HG03571 (cell line): ENCODE data around the gene THAP8.
"Not testable (repeated sequence)": the region's sequence is repeated elsewhere in the genome, so short reads cannot be mapped to it uniquely, and the experiment has no call there.

Source experiments
- ATAC-seq: cut with Tn5 transposase; IDR thresholded peaks from one replicate; pipeline ENCODE4 v1.9.1; 2021; ENCODE audit not compliant: unreplicated experiment

THAP8 gene

GRCh38 chr19:36072081-36072480, 18.0 kb upstream of the THAP8 start:
- no peak for ATAC-seq

DNA sequence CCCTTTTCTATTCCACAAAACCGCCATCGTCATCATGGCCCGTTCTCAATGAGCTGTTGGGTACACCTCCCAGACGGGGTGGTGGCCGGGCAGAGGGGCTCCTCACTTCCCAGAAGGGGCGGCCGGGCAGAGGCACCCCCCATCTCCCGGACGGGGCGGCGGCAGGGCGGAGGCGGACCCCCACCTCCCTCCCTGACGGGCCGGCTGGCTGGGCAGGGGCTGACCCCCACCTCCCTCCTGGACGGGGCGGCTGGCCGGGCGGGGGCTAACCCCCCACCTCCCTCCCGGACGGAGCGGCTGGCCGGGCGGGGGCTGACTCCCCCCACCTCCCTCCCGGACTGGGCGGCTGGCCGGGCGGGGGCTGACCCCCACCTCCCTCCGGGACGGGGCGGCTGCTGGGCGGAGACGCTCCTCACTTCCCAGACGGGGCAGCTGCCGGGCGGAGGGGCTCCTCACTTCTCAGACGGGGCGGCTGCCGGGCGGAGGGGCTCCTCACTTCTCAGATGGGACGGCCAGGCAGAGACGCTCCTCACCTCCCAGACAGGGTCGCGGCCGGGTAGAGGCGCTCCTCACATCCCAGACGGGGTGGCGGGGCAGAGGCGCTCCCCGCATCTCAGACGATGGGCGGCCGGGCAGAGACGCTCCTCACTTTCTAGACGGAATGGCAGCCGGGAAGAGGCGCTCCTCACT, 14.9 kb upstream of the THAP8 start:
- ATAC-seq, result not testable (repeated sequence)

- ATAC-seq, result no peak
Observed at GRCh38 chr19:36067681-36068080, 13.6 kb upstream of the THAP8 start.

GRCh38 chr19:36064826-36065225, 10.7 kb upstream of the THAP8 start:
- ATAC-seq, result no peak

DNA sequence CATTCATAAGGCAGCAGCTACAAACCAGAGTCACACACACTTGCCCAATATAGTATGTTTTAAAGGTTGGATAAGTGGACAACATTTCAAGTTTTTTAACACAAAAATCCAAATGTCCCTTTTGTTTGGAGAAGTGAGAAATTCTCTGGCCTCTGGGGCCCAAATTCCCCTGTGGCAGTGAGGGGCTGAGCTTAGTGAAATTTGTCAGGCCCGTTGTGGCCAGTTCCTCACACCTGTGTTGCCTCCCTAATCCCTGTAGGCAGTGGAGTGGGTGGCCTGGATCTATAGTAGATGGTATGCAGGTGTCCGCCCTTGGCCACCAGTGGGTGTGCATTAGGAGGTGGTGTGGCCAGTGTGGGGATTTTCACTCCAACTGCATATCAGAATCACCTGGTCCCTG, 7.3 kb upstream of the THAP8 start:
- no peak for ATAC-seq

DNA sequence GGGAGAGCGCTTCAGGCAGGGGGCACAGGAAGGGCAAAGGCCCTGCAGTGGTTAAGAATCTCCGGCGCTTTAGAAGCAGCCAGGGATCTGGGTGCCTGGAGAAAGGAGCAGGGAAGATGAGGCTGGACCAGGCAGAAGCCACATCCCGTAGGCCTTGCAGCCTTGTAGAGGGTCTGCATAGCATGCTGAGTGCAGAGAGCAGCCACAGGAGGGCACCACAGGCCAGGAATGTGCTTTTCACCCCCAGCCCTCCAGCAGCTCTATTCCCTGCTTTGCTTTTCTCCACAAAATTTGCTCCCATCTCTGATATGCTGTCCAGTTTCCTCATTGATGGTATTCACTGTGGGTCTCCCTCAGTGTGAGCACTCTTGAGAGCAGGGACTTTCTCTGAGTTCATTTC, 6.3 kb upstream of the THAP8 start:
- ATAC-seq, result no peak

DNA sequence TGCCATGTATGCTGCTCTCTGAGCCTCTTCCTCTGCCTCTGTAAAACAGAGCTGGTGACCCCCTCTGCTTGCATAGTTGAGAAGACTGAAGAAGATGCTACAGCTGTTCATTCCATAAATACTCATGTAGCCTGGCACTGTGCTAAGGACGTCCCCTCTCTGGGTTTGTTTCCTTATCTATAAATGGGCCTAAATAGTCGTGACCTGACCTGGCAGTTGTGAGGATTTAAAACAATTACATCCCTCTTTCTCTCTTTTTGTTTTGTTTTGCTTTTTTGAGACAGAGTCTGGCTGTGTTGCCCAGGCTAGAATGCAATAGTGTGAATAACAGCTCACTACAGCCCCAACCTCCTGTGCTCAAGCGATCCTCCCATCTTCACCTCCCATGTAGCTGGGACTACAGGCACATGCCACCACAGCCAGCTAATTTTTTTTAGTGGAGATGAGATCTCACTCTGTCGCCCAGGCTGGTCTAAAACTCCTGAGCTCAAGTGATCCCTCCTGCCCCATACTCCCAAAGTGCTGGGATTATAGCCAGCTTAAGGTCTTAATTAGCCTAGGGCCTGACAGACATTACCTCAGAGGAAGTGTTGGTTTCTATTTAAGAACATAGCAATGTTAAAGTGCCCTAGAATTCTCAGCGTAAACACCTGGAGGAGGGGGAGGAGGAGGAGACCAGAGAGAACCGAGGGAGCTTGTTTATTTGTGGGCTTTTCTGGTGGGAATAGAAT, 5.3 kb upstream of the THAP8 start:
- no peak for ATAC-seq

DNA sequence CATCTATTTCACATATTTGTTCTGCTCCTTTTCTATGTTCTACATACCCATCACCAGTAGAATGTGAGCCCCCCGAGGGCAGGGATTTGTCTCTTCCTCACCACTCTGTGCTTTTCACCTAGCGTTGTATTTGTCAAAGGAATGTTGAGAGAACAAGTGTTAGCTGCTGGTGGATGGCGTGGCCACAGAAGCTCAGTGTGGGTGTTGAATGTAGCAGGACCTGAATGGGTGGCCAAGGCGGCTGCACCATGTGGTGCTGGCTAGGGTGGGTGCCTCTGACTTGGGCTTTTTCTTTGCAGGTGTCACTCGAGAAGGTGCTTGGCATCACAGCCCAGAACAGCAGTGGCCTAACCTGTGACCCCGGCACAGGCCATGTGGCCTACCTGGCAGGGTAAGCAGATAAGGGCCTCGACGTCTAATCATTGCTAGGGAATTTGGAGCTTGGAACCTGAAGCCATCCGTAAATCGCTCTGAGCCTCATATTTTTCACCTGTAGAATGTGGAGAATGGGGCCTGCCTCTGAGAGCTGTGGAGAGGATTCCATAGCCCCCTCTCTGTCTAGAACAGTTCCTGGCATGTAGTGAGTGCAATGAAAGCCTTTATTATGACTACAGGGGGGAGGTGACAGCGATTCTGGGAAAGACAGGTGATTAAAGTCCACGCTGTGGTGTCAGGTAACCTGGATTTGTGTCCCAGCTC, 4.5 kb upstream of the THAP8 start:
- no peak for ATAC-seq

GRCh38 chr19:36054733-36055686, 925 bp upstream of the THAP8 start, which contains the start of gene WDR62:
Gene WDR62 (plus strand): TSS chr19:36054897. CDS start chr19:36054972, 75 bp downstream.
- peak; percentile 66 for ATAC-seq

DNA sequence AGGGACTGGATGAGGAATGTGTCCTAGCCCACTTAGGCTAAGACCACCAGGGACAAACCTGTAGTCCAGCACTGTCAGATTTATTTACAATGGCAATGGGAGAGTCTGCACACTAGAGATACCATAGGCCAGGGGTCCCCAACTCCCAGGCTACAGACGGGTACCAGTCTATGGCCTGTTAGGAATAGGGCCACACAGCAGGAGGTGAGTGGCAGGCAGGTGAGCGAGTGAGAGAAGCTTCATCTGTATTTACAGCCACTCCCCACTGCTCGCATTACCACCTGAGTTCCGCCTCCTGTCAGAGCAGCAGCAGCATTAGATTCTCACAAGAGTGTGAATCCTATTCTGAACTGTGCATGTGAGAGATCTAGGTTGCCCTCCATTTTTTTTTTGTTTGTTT, 2.4 kb downstream of the THAP8 start:
- no peak for ATAC-seq

GRCh38 chr19:36051236-36051635, 2.8 kb downstream of the THAP8 start:
- ATAC-seq, result no peak

GRCh38 chr19:36049080-36049698, 4.9 kb downstream of the THAP8 start:
- no peak for ATAC-seq

DNA sequence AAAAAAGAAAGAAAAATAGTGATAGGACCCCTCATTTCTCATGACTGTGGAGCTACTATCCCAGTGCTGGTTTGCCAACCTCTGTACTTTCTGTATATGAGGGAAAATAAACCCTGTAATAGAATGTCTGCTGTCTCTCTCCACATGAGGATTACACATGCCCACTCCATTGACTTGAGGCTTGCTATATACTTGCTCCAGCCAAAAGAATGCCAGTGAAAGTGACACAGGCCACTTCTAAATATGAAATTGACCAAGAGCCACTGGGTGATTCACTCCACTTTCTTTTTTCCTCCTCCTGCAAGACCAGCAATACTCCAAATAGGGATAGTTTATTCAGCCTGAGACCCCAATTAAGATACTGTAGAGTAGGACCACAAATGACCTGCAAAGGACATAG, 6.2 kb downstream of the THAP8 start:
- no peak for ATAC-seq

DNA sequence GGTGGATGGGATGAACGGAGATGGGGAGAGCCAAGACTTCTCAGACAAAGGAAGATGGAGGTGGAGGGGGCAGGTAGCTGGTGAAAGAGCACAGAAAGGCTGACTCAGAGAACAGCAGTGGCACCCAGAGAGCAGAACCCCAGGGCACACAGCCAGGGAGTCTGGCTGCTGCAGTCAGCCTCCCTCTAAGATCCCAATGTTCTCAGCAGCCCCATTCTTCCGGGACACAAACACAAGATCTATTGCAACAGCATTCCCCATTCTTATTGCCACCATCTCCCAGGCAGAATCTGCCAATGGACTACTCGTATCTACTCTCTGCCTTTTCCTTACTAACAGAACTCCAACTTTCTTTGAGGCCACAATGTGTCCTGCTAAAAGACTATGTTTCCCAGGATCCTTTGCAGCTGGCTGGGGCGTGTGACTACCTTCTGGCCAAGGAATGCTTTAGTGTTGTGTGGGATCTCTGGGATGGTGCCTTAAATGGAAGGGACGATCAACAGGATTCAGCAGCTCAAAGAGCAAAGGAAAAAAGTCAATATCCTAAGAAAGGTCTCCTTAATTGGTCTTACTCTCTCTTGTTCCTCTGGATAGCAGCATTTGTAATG, 7.5 kb downstream of the THAP8 start:
- no peak for ATAC-seq

DNA sequence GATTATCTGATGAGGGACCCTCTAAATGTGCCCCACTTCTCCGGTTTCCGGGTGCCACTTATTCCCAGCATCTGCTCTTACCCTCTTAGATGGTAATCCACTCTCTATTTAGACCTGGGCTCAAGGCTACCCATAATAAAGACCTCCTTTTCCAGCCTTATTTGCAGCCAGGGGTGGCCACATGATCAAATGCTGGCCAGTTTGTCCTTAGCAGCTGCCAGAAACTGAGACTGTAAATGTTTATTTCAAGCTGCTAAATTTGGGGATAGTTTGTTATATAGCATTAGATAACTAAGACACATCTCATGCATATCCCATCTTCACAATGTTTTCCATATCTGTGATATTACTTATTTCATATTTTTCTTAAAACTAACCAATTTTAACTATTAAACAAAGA, 10.1 kb downstream of the THAP8 start:
- no peak for ATAC-seq

DNA sequence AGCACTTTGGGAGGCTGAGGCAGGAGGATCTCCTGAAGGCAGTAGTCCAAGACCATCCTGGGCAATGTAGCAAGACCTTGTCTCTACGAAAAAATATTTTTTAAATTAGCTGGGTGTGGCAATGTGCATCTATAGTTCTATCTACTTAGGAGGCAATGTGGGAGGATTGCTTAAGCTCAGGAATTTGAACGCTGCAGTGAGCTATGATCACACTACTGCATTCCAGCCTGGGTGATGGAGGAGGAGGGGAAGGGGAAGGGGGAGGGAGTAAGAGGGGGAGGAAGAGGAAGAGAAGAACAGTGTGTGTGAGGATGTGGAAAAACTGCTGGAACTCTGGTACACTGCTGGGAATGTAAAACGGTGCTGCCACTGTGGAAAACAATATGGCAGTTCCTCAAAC, 12.3 kb downstream of the THAP8 start:
- ATAC-seq, result no peak

DNA sequence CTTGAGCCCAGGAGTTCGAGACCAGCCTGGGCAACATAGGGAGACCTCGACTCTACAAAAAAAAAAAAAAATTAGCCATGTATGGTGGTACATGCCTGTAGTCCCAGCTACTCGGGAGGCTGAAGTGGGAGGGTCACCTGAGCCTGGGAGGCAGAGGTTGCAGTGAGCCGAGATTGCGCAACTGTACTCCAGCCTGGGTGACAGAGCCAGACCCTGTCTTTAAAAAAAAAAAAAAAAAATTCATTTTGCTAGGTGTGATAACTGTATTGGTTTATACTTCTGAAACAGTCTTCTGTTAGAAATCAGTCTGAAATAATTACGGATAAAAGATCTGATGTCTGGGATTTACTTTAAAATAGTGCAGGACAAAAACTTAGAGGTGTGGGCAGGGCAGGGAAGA, 13.0 kb downstream of the THAP8 start:
- ATAC-seq, result not testable (repeated sequence)

DNA sequence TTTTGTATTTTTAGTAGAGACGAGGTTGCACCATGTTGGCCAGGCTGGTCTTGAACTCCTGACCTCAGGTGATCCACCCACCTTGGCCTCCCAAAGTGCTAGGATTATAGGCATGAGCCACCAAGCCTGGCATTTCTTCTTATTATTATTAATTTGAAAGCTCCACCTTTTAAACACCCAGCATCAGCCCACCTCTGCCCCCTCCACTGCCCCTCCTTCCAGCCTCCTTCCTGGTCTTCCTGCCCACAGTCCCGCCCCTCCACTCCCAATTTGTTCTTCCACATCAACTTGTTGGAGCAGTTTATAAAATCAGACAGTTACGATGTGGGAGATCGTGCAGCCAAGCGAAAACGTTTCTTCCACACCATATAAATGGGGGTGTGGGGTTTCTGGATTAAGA, 13.6 kb downstream of the THAP8 start:
- no peak for ATAC-seq

- ATAC-seq, result no peak
Observed at GRCh38 chr19:36032251-36033104, 21.6 kb downstream of the THAP8 start, which contains the start of gene CLIP3. Gene CLIP3 (minus strand): TSS chr19:36032873. CDS start chr19:36032357, 516 bp downstream.
